GM23338 (cell line): Measurements from ENCODE around the gene KRT3. TPM values are rescaled to one million over a fixed set of nuclear protein-coding genes. Genes with fewer than 3 reads are reported as not detected.

ENCODE experiments used
- ATAC-seq: fragments of 200-7000 bp; cut with Tn5 transposase; 3 replicates; pipeline ENCODE4 v1.9.1; 2020
- DNase-seq: peaks from one replicate; pipeline ENCODE4 v3.0.0-alpha.2; 2015; ENCODE audit warnings: low spot score
- H2AFZ ChIP-seq: fragments of 200-600 bp; sonication (generic); 2 replicates; pipeline ENCODE4 v1.8.0; 2016; ENCODE audit warnings: antibody characterized with exemption, mild to moderate bottlenecking, moderate library complexity
- H3F3A ChIP-seq: fragments of 200-600 bp; sonication (generic); replicated peaks from 2 replicates; pipeline ENCODE4 v1.8.0; 2017; ENCODE audit warnings: antibody characterized with exemption, mixed run types, low read depth
- H3K27ac ChIP-seq: fragments of 200-600 bp; sonication (generic); 2 replicates; pipeline ENCODE4 v1.6.1; 2016; ENCODE audit warnings: low read depth
- H3K27me3 ChIP-seq: fragments of 200-600 bp; sonication (generic); 2 replicates; pipeline ENCODE4 v1.8.0; 2016; ENCODE audit warnings: mild to moderate bottlenecking, mixed run types, moderate library complexity; ENCODE audit not compliant: insufficient read depth
- H3K36me3 ChIP-seq: fragments of 200-600 bp; sonication (generic); 2 replicates; pipeline ENCODE4 v1.8.0; 2016; ENCODE audit warnings: mild to moderate bottlenecking; ENCODE audit not compliant: insufficient read depth
- H3K4me1 ChIP-seq: fragments of 200-600 bp; sonication (generic); 2 replicates; pipeline ENCODE4 v1.8.0; 2016; ENCODE audit warnings: mild to moderate bottlenecking, moderate library complexity; ENCODE audit not compliant: insufficient read depth
- H3K4me2 ChIP-seq: fragments of 200-600 bp; sonication (generic); 2 replicates; pipeline ENCODE4 v1.7.1; 2017; ENCODE audit warnings: mixed run types
- H3K4me3 ChIP-seq: fragments of 200-600 bp; sonication (generic); 2 replicates; pipeline ENCODE4 v1.6.1; 2016; ENCODE audit warnings: mixed run types
- H3K79me2 ChIP-seq: fragments of 200-600 bp; sonication (generic); replicated peaks from 2 replicates; pipeline ENCODE4 v1.8.0; 2017; ENCODE audit warnings: mild to moderate bottlenecking; ENCODE audit not compliant: insufficient read depth
- H3K9me2 ChIP-seq: fragments of 200-600 bp; sonication (generic); 2 replicates; pipeline ENCODE4 v1.8.0; 2017; ENCODE audit not compliant: insufficient read depth
- H4K20me1 ChIP-seq: fragments of 200-600 bp; sonication (generic); replicated peaks from 2 replicates; pipeline ENCODE4 v1.8.0; 2017; ENCODE audit warnings: mild to moderate bottlenecking; ENCODE audit not compliant: insufficient read depth
- H3K27ac Mint-ChIP-seq: 2 replicates; pipeline ENCODE4 v1.8.0; 2020; ENCODE audit warnings: inconsistent platforms, mild to moderate bottlenecking, moderate library complexity, mixed read lengths
- H3K27me3 Mint-ChIP-seq: 3 replicates; pipeline ENCODE4 v1.8.0; 2022; ENCODE audit warnings: low read depth, mild to moderate bottlenecking, moderate library complexity, mixed read lengths, inconsistent platforms; ENCODE audit not compliant: insufficient read depth, poor library complexity
- H3K36me3 Mint-ChIP-seq: 3 replicates; pipeline ENCODE4 v1.8.0; 2021; ENCODE audit warnings: low read depth, mild to moderate bottlenecking, inconsistent platforms, moderate library complexity, mixed read lengths
- H3K4me1 Mint-ChIP-seq: 3 replicates; pipeline ENCODE4 v1.8.0; 2020; ENCODE audit warnings: mild to moderate bottlenecking, inconsistent platforms, mixed read lengths
- H3K4me3 Mint-ChIP-seq: 3 replicates; pipeline ENCODE4 v1.8.0; 2021; ENCODE audit warnings: moderate library complexity, mild to moderate bottlenecking, inconsistent platforms, mixed read lengths
- H3K9me3 Mint-ChIP-seq: 3 replicates; pipeline ENCODE4 v1.8.0; 2020; ENCODE audit warnings: moderate library complexity, mild to moderate bottlenecking, inconsistent platforms, mixed read lengths
- CREB1 ChIP-seq: fragments of 250-450 bp; sonication (Bioruptor Pico); IDR thresholded peaks from 2 replicates; pipeline ENCODE4 v1.5.0; 2020; ENCODE audit warnings: low read depth, mild to moderate bottlenecking, moderate library complexity
- EZH2 ChIP-seq: fragments of 200-600 bp; sonication (generic); IDR thresholded peaks from one replicate; pipeline ENCODE4 v1.8.0; 2017; ENCODE audit warnings: antibody characterized with exemption, mild to moderate bottlenecking, low read depth; ENCODE audit not compliant: unreplicated experiment
- JUNB ChIP-seq: IDR thresholded peaks from one replicate; pipeline ENCODE4 v1.6.1; 2016; ENCODE audit warnings: antibody characterized with exemption; ENCODE audit not compliant: unreplicated experiment
- NANOG ChIP-seq: IDR thresholded peaks from 2 replicates; pipeline ENCODE4 v1.6.1; 2016; ENCODE audit warnings: antibody characterized with exemption, borderline replicate concordance
- POLR2AphosphoS5 ChIP-seq: IDR thresholded peaks from 2 replicates; pipeline ENCODE4 v1.6.1; 2016; ENCODE audit warnings: antibody characterized with exemption, low read depth
- STAT1 ChIP-seq: IDR thresholded peaks from one replicate; pipeline ENCODE4 v1.6.1; 2016; ENCODE audit warnings: antibody characterized with exemption; ENCODE audit not compliant: unreplicated experiment
- ZNF114 ChIP-seq: fragments of 250-450 bp; sonication (Bioruptor Pico); IDR thresholded peaks from 2 replicates; pipeline ENCODE4 v1.5.0; 2020; ENCODE audit warnings: mild to moderate bottlenecking, moderate library complexity
- ZNF331 ChIP-seq: fragments of 250-450 bp; sonication (Bioruptor Pico); IDR thresholded peaks from 2 replicates; pipeline ENCODE4 v1.5.0; 2020; ENCODE audit warnings: low read depth, mild to moderate bottlenecking, moderate library complexity
- ZNF462 ChIP-seq: fragments of 250-450 bp; sonication (Bioruptor Pico); IDR thresholded peaks from 2 replicates; pipeline ENCODE4 v1.5.0; 2020; ENCODE audit warnings: mild to moderate bottlenecking, moderate library complexity
- polyA plus RNA-seq: library from polyadenylated mRNA; unstranded; fragments of >200 nt; fragmentation: Nextera tagmentation; extraction: Ambion mirVana; gene quantifications from 2 replicates; pipeline ENCODE4 v1.2.1, GENCODE V29; 2016
- total RNA-seq: library from RNA; depleted of rRNA; stranded (reverse); fragments of >200 nt; shearing (Covaris generic); gene quantifications from 2 replicates; pipeline ENCODE4 v1.2.3, GENCODE V29; 2014
- TF ChIP-seq, protein P1 (sequence below): IDR thresholded peaks from one replicate; pipeline ENCODE4 v1.6.1; 2018; ENCODE audit warnings: antibody characterized with exemption; ENCODE audit not compliant: unreplicated experiment

The KRT3 gene
- total and polyA plus RNA-seq, 2 experiments from 2014 or later = not detected

DNA sequence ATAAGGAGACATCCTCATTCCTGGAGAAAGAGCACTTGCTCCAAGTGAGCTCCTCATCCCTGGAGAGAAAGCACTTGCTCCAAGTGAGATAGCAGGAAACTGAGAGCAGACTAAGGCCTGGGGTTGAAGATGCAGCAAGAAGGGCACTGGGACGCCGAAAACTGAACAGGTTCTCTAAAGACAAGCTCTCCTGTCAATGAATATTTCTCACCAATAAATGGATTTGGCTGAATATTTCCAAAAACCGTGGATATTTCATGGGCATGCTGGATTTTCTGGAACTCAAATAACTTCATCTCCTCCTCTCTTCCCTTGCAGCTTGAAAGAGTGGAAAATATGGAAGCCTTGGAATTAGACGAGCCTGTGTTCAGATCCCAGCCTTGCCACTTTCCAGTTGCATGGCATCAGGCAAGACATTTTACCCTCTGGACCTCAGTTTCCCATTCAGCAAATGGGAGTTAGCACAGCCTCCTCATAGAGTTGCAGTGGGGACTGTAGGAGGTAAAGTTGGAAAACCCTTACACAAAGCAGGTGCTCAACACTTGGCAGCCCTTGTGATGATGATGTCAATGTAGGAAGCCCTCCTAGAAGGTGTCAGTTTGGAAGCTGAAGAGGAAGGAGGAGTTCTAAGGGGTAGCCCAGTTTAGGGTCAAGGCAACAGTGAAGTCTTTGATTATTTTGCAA, 14.4 kb downstream of the KRT3 start (continued):
- TF ChIP-seq, protein P1, sequence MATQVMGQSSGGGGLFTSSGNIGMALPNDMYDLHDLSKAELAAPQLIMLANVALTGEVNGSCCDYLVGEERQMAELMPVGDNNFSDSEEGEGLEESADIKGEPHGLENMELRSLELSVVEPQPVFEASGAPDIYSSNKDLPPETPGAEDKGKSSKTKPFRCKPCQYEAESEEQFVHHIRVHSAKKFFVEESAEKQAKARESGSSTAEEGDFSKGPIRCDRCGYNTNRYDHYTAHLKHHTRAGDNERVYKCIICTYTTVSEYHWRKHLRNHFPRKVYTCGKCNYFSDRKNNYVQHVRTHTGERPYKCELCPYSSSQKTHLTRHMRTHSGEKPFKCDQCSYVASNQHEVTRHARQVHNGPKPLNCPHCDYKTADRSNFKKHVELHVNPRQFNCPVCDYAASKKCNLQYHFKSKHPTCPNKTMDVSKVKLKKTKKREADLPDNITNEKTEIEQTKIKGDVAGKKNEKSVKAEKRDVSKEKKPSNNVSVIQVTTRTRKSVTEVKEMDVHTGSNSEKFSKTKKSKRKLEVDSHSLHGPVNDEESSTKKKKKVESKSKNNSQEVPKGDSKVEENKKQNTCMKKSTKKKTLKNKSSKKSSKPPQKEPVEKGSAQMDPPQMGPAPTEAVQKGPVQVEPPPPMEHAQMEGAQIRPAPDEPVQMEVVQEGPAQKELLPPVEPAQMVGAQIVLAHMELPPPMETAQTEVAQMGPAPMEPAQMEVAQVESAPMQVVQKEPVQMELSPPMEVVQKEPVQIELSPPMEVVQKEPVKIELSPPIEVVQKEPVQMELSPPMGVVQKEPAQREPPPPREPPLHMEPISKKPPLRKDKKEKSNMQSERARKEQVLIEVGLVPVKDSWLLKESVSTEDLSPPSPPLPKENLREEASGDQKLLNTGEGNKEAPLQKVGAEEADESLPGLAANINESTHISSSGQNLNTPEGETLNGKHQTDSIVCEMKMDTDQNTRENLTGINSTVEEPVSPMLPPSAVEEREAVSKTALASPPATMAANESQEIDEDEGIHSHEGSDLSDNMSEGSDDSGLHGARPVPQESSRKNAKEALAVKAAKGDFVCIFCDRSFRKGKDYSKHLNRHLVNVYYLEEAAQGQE = no peak
- no peak for TF ChIP-seq JUNB
- no peak for TF ChIP-seq ZNF331 (CRISPR knock-in tag)
- TF ChIP-seq STAT1 = no peak
- no peak for TF ChIP-seq CREB1 (CRISPR knock-in tag)
- no peak for TF ChIP-seq POLR2AphosphoS5
- TF ChIP-seq EZH2 = no peak
- no peak for TF ChIP-seq NANOG
- no peak for TF ChIP-seq ZNF114 (CRISPR knock-in tag)

DNA sequence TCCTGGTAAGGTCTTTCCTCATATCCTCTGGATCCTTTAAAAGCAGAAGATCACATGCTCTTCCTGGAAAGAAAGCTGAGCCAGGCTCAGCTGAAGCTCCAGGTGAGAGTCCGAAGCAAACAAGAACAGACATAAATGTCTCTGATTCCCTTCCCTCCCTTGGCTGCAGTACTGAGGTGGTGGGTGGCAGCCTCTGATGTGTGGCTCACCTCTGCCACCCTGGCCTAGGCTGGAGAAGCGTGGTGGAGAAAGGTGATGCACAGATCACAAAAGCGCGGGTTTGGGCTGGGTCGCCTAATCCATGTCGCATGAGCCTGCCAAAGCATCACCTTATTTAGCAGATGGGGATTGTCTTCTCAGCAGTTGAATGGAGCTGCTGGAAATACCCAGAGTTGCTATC, 16.0 kb downstream of the KRT3 start:
- Mint-ChIP-seq H3K27ac (no peak overlapping the region), H3K9me3 (no peaks in the 10 kb centered on the region), H3K4me1 (no peaks in the 10 kb centered on the region; the same call in 2 of the 3 replicates), H3K4me3 (no peak overlapping the region), H3K36me3 (no peaks in the 10 kb centered on the region), H3K27me3 (no peaks in the 10 kb centered on the region)
- Histone ChIP-seq H3K4me3 (no peak overlapping the region), H3K27ac (no peak overlapping the region), H2AFZ (no peak overlapping the region), H4K20me1 (no peaks in the 10 kb centered on the region), H3K9me2 (no peaks in the 10 kb centered on the region), H3K27me3 (no peaks in the 10 kb centered on the region), H3F3A (no peaks in the 10 kb centered on the region), H3K36me3 (no peaks in the 10 kb centered on the region), H3K79me2 (no peaks in the 10 kb centered on the region), H3K4me1 (no peaks in the 10 kb centered on the region), H3K4me2 (no peak overlapping the region)
- no peak for TF ChIP-seq POLR2AphosphoS5
- ATAC-seq (no peak), DNase-seq (no peak)

GRCh38 chr12:52778833-52779232, 17.1 kb downstream of the KRT3 start:
- Histone ChIP-seq H3K4me2 (no peak overlapping the region), H2AFZ (no peak overlapping the region), H3K27me3 (no peaks in the 10 kb centered on the region), H3K4me3 (no peak overlapping the region), H4K20me1 (no peaks in the 10 kb centered on the region), H3K79me2 (no peaks in the 10 kb centered on the region), H3F3A (no peaks in the 10 kb centered on the region), H3K9me2 (no peaks in the 10 kb centered on the region), H3K27ac (no peak overlapping the region), H3K36me3 (no peaks in the 10 kb centered on the region), H3K4me1 (no peaks in the 10 kb centered on the region)
- no peak overlapping the region for H3K27ac Mint-ChIP-seq
- no peaks in the 10 kb centered on the region for H3K36me3 Mint-ChIP-seq
- H3K9me3 Mint-ChIP-seq = no peaks in the 10 kb centered on the region
- ATAC-seq (no peak), DNase-seq (no peak)
- peaks cover 2% of the 10 kb centered on the region for H3K27me3 Mint-ChIP-seq
- H3K4me1 Mint-ChIP-seq = no peaks in the 10 kb centered on the region; the same call in 2 of the 3 replicates
- no peak overlapping the region for H3K4me3 Mint-ChIP-seq
- TF ChIP-seq ZNF462 (CRISPR knock-in tag) (no peak), NANOG (no peak)
